ENCODE data around the gene CCDC86.

DNA sequence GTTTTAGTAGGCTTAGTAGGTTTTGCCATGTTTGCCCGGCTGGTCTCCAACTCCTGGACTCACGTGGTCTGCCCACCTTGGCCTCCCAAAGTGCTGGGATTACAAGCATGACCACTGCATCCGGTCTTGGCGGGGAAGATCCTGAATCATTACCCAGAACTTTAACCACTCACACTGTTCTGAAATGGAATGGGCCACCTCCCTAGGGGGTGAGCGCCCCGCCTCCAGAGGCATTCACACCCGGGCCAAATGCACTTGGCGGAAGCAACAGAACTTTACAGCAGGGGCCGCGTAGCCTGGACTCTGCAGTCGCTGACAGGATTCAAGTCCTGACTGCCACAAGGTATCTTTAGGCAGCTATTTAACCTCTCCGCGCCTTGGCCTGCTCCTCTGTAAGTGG is 5.4 kb downstream of the CCDC86 start:
- TF ChIP-seq SMC3 (IDR thresholded peaks at IDR 0.05; ENCODE audit: low read depth, low read length): no peak
- TF ChIP-seq CTCF (conservative IDR thresholded peaks at IDR 0.05; ENCODE audit: low read depth, low read length): no peak
- TF ChIP-seq MAZ (IDR thresholded peaks at IDR 0.05; ENCODE audit: borderline replicate concordance, low read depth, low read length): no peak
- TF ChIP-seq RFX5 (IDR thresholded peaks at IDR 0.05; ENCODE audit: low read depth, low read length): no peak
- TF ChIP-seq RCOR1 (IDR thresholded peaks at IDR 0.05; ENCODE audit: insufficient replicate concordance, low read length): no peak
- TF ChIP-seq POLR2A (IDR thresholded peaks at IDR 0.05; ENCODE audit: low read depth, low read length): no peak
- TF ChIP-seq CEBPB (IDR thresholded peaks at IDR 0.05; ENCODE audit: low read depth, low read length): no peak
- no peak for TF ChIP-seq NFE2L2 (IDR thresholded peaks at IDR 0.05; ENCODE audit: low read depth, low read length)
- TF ChIP-seq, protein P1, sequence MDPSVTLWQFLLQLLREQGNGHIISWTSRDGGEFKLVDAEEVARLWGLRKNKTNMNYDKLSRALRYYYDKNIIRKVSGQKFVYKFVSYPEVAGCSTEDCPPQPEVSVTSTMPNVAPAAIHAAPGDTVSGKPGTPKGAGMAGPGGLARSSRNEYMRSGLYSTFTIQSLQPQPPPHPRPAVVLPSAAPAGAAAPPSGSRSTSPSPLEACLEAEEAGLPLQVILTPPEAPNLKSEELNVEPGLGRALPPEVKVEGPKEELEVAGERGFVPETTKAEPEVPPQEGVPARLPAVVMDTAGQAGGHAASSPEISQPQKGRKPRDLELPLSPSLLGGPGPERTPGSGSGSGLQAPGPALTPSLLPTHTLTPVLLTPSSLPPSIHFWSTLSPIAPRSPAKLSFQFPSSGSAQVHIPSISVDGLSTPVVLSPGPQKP (IDR thresholded peaks at IDR 0.05; ENCODE audit: borderline replicate concordance, low read depth, low read length): no peak
- no peak for TF ChIP-seq RAD21 (IDR thresholded peaks at IDR 0.05; ENCODE audit: low read length)
- no peak for TF ChIP-seq MAFK (IDR thresholded peaks at IDR 0.05; ENCODE audit: low read depth, low read length)
- TF ChIP-seq BHLHE40 (IDR thresholded peaks at IDR 0.05; ENCODE audit: low read depth, low read length): no peak
- no peak for TF ChIP-seq MXI1 (IDR thresholded peaks at IDR 0.05; ENCODE audit: borderline replicate concordance, low read depth, low read length)
- no peak for TF ChIP-seq FOS (IDR thresholded peaks at IDR 0.05; ENCODE audit: low read depth, low read length)

Data from IMR-90 (cell line).